Stimulated activated CD4-positive, alpha-beta T cell treated with anti-CD3 and anti-CD28 coated beads, Interleukin-4, amount 100 ng/mL, for 4 hours (primary cell): ENCODE measurements around the gene STAT1.

Experiments used
- DNase-seq, 2 experiments: peaks; one replicate each; pipeline ENCODE4 v3.0.0-alpha.2; 2020

The STAT1 gene

DNA sequence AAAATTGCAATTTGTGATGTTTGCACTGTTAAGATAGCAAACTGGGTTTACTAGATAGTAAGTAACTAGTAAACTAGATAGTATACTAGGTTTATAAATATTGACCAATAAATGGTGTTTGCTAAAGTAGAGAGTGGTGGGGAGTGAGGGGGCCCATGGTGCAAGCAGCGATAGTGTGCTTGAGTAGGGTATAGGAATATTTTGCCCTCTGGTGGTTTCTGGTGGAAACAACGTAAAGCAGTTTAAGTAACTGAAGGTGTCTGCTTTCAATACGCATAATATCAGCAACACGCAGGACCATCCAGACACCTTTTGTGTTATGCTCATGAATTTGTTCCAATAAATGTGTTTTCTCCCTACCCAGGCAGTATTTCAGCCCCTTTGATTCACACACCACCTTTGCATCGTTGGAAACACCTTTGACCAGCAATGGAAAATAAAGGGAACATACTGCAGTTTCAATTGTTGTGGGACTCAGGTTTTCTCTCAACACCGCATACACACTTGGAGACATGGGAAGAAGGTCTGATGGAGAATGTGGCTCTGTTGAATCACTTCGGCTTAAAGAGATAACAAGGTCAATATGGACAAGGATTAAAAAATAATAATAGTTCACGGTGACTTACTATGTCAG, 16.7 kb upstream of the STAT1 start:
- peak in 1 of 2 experiments; percentile 35 for DNase-seq

DNA sequence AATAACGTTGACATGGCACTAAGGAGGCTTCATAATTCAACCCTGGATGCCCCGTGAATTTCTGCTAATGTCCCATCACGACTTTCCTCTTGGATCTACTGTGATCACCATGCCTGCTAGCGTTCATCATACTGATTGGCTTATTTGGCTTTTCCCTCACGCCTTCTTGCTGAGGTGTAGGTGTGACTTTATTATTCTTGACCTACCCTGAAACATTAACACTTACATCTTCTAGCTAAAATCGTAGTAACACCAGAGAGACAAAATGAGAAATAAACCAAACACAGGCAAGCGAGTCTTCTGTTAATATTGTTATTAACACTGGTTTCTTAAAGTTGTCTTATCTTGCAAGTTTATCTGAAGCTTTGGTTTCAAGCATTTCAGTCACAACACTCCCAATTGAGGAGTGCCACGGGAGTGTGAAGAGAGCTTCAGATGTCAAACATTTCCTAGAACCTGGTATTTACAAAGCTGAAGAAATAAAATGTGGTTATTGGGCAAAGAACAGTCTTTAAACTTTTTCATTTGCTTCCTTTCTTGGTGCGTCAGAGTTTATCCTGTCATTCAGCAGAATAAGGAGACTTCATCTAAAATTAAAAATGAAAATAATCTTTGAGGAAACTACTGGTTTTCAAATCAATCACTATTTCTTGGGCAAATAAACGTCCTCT, 15.4 kb upstream of the STAT1 start:
- no peak for DNase-seq

DNA sequence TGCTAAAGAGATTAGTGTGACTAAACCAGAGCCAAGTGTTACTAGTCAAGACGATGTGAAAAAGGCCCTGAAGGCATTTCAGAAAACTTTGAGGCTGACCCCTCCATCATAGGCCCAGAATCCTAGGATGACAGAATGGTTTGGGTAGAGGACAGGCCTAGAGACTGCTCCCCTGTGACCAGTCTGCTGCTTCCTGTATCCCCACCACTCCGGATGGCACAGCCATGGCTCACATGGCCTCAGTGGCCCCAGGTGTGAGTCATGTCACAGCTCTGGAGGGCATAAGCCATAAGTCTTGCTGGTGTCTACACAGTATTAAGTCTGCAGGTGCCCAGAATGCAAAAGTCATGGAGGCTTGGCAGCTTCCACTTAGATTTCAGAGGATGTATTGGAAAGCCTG, 12.4 kb upstream of the STAT1 start:
- no peak for DNase-seq

DNA sequence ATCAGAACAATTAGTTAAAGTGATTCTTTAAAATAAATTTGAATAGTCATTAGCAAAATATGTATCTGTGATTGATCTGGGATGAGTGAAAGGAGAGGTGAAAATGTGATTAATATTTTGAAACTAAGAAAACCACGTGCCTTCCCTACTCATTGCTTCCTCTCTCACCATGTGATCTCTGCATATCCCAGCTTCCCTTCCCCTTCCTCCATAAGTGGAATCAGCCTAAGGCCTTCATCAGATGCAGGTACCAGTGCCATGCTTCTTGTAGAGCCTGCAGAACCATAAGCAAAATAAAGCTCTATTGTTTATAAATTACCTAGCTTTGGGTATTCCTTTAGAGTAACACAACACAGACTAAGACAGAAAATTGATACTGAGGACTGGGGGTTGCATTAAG, 11.2 kb upstream of the STAT1 start:
- DNase-seq = no peak

DNA sequence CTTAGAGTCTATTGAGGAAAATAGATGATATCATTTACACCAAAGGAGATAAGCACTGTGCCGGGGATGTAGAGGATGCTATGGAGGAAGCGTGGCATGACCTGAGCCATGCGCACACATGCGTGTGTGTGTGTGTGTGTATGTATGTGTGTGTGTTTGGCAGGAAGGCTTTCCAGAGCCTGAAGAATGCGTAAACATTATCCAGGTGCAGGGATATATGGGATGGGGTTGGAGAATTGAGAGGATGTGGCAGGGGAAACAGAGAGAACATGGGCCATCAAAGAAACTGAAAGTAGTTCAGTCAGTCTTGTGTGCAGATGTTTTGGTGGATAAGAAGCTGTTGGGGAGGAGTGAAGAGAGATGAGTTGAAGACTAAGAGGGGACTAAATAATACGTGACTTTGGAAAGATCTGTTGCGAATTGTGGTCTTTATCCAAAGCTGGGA, 9.3 kb upstream of the STAT1 start:
- DNase-seq = no peak

DNA sequence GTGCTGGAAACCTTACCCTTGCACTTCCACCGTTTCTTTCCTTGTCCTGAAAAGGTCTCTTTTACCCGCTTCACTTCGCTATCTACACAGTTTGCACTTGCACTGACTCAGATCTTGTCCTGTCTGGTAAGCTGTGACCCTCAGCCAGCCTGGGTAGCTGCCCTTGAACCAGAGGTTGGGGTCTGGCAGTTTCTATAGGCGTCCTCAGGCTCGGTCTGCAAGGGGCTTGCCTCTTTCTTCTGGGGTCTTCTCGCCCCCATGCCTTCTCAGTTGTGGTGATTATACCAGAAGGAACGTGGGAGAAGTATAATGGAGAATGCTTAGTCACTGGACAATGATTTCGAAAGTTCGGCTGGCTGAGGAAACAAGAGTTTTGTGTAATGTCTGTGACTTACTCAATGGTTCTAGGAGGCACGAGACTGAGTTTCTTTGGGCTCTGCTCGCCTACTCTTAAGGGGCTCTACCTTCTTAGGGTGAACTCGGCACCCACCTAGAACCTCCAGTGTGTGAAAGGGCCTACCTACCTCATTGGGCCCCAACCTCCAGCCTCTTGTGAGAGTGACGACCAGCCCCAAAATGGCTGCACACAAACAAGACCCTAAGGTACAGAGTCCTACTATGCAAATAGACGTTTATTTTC, 6.9 kb upstream of the STAT1 start:
- DNase-seq = peak; percentile 38 to 54

DNA sequence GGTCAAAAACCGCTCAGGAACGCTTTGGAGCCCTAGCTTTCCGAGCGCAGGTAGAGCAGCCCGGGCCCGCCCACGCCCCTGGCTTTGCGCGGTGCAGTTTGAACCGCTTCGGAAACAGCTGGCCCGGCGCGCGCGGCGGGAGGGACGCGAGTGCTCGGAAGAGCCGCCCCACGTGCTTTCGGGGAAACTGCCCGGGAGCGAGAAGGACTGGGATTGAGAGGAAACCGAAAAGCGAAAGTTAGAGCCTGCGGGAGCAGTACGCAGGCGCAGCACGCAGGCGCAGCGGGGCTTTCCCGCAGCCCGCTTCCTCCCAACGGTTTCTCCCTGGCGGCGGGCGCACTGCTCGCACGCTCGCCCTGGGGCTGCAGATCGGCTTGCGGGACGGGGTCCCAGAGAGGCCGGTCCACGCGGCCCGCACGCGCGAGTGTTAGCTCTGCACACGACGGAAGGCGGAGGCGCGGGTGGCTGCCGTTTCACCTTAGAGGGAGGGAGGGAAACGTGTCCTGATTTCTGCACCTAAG, 6.3 kb upstream of the STAT1 start:
- peak; percentile 94 to 96 for DNase-seq

DNA sequence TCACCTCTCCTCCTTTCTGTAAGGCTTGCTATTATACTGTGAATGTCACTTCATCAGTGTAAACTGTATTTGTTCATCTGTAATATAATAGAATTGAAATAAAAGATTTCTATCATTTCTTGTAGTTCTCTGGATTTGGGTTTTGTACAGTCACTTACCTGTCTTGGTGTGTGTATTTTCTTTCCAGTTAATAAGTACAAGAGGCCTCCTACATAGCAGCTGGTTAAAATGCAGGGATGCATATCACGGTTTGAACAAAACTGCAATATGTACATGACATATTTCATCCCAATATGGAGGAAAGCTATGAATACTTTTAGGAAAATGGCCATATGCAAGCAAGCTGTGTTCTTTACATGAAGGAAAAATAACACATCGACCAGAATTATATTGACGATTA, 5.4 kb upstream of the STAT1 start:
- DNase-seq = no peak

DNA sequence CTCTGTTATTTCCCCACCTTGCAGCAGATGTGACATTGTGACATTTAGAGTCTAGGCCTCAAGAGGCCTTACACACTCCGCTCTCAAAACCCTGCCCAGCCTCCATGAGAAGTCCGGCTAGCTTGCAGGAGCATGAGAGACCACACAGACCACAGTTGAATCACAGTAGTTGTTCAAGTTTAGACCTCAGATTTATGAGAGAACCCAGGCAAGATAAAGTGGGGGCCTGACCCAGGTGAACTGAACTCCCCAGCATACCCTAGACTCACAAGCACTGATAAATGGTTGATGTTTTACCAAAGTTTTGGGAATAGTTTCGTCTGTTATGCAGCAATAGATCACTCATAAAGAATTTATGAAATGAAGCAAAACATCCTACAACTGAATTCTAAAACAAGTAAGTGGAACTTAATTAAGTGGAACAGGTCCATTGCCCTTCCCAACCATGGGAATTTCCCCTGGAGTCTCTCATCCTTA, 4.7 kb upstream of the STAT1 start:
- DNase-seq = no peak

DNA sequence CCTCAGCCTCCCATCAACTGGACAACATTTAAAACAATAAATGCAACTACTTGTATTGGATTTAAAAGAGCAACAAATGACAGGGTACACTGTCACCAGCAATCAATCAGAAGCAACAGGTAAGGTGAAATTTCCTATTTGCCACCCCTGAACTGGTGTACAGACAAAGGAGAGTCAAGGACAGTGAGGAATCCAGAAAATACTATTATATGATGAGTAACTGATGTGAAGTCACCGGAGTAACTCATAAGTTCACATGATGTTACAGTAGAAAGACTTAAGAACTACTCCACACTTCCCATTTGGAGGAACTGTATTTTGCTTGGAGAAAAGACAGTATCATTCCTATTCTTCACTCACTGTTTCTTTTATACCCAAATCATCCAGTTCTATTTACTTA, 4.1 kb upstream of the STAT1 start:
- DNase-seq = no peak

DNA sequence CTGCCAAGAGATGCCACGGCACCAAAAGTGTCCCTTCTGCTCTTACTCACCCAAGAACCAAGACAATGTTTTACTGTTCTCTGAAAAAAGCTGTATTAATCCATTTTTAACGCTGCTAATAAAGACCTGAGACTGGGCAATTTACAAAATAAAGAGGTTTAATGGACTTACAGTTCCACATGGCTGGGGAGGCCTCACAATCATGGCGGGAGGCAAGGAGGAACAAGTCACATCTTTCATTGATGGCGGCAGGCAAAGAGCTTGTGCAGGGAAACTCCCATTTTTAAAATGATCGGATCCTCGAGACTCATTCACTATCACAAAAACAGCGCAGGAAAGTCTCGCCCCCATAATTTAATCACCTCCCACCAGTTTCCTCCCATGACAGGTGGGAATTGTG, 1.9 kb upstream of the STAT1 start:
- DNase-seq = no peak

DNA sequence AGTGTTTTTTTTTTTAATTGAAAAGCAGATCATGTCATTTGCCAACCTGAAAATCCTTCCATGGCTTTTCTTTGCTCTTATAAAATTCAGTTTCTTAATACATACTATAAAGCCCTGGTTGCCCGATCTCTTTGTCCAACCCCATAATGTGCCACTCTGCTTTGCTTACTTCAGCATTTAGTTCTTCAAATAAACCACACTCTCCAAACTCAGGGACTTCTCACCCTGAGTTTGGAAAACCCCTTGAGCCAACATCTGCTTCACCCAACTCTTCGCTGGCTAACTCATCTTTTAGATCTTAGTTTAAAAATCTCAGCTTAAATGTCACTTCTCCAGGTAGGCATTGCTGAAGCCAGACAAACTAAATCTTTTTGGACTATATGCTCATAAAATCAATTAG, 1.3 kb upstream of the STAT1 start:
- no peak for DNase-seq

DNA sequence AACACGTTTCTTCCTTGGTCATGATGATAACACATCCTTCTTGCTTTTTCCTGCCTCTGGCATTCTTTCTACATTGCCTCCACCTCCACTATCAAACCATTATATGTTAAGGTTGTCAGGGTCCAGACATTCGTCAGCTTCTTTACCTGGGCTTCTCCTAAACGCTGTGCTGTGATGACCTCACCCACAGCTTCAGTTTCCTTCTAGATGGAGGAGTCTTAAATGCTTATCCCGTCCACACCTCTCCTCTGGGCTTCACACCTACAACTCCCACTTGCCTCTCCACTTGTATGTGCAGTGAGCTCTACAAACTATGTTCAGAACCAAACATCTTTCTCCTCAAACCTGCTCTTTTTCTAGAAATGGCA, 666 bp upstream of the STAT1 start:
- no peak for DNase-seq

DNA sequence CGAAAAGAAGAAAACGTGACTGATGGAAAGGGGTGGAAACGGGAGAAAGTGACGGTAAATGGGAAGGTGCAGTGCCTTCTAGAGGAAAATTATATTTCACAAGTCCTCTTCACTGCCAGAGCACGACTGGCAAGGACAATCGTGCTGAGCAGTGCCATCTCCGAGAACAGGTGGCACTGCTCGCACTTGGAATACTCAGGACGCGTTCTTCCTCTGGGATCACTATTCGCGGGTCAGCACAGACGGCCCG, 364 bp downstream of the STAT1 start:
- DNase-seq = no peak

DNA sequence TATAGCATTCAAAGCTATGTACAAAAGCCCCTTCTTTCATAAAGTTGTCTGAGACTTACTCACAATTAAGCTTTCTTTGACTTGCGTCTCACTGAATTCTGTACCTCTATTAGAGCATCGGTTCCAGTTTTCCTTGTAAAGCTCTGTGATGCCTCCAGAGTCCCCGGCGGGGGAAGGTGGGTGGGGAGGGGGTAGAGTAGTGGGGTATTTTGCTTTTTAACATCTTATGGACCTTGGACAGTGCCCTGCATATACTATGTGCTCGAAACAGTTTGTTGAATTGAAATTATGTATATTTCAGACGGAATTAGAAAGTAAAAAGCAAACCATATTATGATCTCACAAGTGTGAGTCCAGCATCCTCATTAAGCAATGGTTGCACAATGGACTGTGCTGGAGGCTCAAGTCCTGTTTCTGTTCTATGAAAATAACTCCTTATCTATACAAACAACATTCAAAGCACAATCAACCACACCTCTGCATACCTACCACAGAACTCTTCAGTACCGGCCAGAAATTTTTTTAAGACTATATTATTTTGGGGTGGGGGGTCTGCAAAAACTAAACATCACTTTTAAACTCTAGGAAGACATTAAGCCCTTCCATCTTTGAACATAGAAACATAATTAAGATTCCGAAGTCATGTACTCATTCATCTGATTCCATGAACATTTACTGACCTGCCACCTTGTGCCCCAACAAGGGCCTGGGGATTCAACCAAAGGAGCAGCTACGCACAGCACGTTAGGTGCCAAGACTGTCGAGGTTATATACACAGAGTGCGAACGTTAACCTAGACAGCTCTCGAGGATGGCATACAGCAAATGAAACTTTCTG, 908 bp downstream of the STAT1 start:
- no peak for DNase-seq

DNA sequence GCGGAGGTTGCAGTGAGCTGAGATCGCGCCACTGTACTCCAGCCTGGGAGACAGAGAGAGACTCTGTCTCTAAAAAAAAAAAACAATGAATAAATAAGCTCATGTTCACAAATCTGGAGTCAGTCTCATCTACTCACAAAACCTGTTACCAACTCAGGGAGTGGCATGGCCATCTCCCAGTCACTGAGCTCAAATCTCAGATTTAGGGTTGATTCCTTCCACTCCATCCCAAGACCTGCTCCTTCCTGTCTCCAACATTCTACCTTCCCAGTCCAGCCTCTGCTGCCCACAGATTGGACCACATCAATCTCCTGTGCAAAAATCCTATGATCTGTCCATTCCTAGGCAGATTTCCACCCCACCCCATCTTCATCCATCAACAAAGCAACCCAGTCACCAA, 1.6 kb downstream of the STAT1 start:
- no peak for DNase-seq

DNA sequence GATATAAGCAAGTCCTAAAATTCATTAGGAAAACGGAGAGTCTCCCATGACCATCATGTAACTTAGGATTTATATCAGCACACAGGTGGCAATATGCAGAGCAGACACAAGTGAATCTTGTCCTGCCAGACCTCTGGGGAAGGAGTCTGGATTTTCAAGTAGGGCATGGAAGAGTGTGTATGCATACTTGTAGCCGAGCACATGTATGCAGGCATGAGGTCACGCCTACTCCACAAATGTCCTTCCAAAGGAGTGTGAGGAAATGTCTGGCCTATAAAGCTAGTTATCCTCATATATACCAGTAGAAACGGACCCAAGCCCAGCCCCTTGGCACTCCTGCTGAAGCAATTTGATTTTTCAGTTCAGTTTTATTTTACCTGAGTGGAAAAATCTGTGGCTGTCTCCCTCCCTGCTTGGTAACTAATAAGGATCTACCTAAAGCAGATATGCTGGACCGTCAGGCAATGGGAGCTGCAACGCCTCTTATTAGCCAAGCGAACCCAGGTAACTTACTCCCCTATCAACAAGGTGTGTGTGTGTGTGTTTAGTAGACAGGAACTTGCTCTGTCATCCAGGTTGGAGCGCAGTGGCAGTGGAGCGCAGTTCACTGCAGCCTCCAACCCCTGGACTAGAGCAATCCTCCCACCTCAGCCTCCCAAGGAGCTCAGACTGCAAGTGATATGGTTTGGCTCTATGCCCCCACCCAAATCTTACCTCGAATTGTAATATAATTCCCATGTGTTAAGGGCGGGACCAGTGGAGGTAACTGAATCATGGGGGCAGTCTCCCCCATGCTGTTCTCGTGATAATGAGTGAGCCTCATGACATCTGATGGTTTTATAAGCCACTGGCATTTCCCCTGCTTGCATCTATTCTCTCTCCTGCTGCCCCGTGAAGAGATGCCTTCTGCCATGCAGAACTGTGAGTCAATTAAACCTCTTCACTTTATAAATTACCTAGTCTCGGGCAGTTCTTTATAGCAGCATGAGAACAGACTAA, 2.8 kb downstream of the STAT1 start:
- DNase-seq = peak in 1 of 2 experiments; percentile 20

DNA sequence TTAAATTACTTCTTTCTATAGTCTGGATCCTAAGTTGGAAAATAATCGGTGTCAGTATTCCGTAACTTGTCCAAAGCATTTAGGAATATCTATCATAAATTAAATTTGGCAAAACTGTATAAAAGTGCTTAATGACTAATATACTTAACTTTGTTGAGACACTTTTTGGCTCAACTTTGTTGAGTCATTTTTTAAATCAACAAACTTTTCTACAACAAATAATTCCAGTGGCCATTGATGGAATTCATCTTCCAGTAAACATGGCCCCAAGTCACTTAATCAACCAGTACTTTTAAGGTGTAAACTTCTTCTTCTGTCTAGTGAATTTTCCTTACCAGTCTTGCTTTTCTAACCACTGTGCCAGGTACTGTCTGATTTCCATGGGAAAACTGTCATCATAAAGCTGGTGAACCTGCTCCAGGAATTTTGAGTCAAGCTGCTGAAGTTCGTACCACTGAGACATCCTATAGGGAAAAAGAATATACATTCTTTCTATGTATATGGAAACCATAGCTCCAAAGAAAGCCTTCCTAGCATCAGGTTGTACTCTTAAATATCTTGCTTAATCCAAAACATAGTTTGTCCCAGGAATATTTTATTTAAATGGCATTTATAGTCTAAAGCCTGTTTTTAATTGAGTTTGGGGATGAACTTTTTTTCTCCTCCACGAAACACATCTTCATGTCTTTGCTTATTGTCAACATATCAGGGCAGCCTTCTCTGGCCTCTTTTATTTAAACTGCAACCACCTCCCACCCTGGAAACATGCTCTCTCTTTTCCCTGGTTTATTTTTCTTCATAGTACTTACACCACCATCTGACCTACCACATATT, 4.2 kb downstream of the STAT1 start:
- no peak for DNase-seq

DNA sequence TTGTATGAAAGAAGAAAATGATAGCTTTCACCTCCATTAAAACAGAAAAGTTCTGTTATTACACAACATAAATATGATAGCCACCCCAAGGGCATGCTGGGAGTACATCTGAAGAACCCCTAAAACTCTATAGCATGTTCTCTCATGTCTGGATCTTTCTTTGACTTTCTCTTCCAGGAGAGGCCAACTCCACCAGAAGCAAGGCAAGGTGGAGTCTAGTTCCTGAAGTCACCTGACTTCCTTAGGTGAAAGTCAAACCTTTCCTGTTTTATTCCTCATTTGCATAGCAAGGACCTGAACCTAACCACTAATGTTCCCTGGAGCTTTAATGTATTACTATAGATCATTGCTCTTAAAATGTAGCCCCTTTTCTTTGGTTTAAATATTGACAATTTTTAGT, 5.7 kb downstream of the STAT1 start:
- DNase-seq = no peak

DNA sequence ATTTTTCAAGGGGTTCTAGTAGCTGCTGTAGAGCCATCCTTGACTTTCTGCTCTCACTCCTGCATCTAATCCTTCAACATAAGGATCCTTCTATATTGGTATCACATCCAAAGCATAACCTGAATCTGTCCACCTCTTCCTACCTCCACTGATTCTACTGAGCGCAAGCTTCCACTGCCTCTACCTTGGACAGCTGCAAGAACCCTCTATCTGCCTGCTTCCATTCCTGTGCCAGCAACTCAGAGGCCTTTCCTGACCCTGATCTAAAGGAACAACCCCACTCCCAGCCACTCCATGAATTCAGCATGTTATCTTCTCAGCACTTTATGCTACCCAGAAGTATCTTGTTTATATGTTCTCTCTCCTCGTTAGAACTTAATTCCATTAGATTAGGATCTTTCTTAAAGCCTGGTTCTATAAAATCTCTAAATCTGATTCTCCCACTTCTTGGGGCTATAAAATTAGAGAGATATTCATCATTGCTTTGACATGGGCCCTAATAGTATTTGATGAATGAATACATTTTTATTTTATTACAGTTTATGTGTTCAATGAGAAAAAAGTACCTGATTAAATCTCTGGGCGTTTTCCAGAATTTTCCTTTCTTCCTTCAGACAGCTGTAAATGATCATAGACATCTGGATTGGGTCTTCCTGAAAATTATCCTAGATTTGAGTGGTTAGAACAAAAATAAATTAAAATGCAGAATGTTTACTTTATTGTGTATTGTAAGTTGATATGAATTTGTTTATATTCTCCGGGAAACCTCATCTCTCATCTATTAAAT, 6.8 kb downstream of the STAT1 start:
- DNase-seq = no peak
